SK-N-SH treated with all-trans-retinoic acid at 6 μM for 48 hours (cell line): ENCODE results near the gene SARNP.

Source experiments
- CREB5 ChIP-seq: fragments of 250-450 bp; sonication (Bioruptor Pico); IDR thresholded peaks from 2 replicates; pipeline ENCODE4 v1.5.1; 2020; ENCODE audit warnings: low read depth, mild to moderate bottlenecking, moderate library complexity
- PATZ1 ChIP-seq: fragments of 250-450 bp; sonication (Bioruptor Pico); IDR thresholded peaks from 2 replicates; pipeline ENCODE4 v1.8.0; 2020; ENCODE audit warnings: mild to moderate bottlenecking, moderate library complexity, borderline replicate concordance
- POU6F1 ChIP-seq: fragments of 250-450 bp; sonication (Bioruptor Pico); IDR thresholded peaks from 2 replicates; pipeline ENCODE4 v1.8.0; 2021; ENCODE audit warnings: low read depth, mild to moderate bottlenecking, moderate library complexity, borderline replicate concordance
- ZFP30 ChIP-seq: fragments of 450-650 bp; formaldehyde crosslinking; IDR thresholded peaks from 2 replicates; pipeline ENCODE4 v1.5.0; 2022; ENCODE audit warnings: mild to moderate bottlenecking, moderate library complexity
- ZNF565 ChIP-seq: fragments of 450-650 bp; formaldehyde crosslinking; conservative IDR thresholded peaks from 2 replicates; pipeline ENCODE4 v1.5.0; 2020; ENCODE audit warnings: low read depth, mild to moderate bottlenecking, moderate library complexity
- ZNF70 ChIP-seq: fragments of 450-650 bp; formaldehyde crosslinking; IDR thresholded peaks from 2 replicates; pipeline ENCODE4 v1.5.0; 2020; ENCODE audit warnings: mild to moderate bottlenecking, moderate library complexity

GRCh38 chr12:55850401-55850800, 32.9 kb upstream of the SARNP start:
- TF ChIP-seq CREB5 (CRISPR knock-in tag) (no peak), PATZ1 (CRISPR knock-in tag) (no peak), ZFP30 (no peak), POU6F1 (CRISPR knock-in tag) (no peak), ZNF70 (CRISPR knock-in tag) (no peak), ZNF565 (no peak)
